AG04449 (cell line): Measurements from ENCODE around the gene TRIM15.

ENCODE experiments used
- CTCF ChIA-PET: fragments of 350-600 bp; formaldehyde crosslinking; extraction: SDS; loops from one replicate; lab custom pipeline; 2021; ENCODE audit warnings: antibody characterized with exemption; lab: Yijun Ruan, JAX
- POLR2A ChIA-PET: fragments of 400-600, 350-600 bp; formaldehyde crosslinking; extraction: SDS; loops from one replicate; lab custom pipeline; 2020; ENCODE audit warnings: antibody characterized with exemption, inconsistent platforms; lab: Yijun Ruan, JAX
- DNase-seq: peaks from one replicate; pipeline ENCODE4 v3.0.0-alpha.2; 2010; ENCODE audit warnings: low read depth, low spot score
- H3K4me3 ChIP-seq: 2 replicates; pipeline ENCODE4 v1.5.1; 2011; ENCODE audit warnings: low read depth, mild to moderate bottlenecking, control low read depth, low read length
- CTCF ChIP-seq: IDR thresholded peaks from one replicate; pipeline ENCODE4 v1.5.1; 2011; ENCODE audit warnings: mild to moderate bottlenecking, moderate library complexity, low read length, control low read depth, inconsistent platforms; ENCODE audit not compliant: insufficient read depth; ENCODE audit errors: missing control alignments

The TRIM15 gene

DNA sequence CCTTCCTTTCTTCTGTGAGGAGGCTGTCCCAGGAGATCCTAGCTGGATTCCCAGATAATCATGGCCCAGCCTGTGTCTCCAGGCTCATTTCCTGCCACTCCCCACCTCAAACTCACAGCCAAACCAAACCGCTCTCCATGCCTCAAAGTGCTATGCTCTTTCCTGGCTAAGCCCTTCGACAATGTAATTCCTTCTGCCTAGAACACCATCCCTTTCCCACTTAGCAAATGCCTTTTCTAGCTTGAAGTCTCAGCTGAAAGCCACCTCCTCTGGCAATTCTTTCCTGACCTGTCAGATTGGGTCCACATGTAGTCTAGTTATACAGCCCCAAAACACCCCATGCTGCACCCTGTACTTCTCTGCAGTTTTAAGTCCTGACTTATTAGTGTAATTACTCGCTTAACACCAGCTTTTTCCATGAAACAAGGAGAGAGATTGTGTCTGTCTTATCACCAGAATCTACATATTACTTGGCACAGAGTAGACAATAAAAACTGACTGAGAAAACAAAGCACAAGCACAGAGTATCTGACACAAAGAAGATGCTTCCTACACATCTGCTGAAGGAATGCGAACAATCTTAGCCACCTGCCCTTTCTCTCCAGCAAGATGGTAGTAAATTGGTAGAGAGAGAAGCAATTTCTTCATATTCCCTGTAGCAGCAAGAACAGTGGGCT lies 44.4 kb downstream of the TRIM15 start:
- DNase-seq, result no peak
- H3K4me3 ChIP-seq, result no peak overlapping the region; the same call in 1 of the 2 replicates
- CTCF ChIA-PET, result interaction anchor here (1.0 to 4.7 kb wide), 9 partner anchors 12 to 190 kb away, joined by 3 to 35 read pairs (median 4); no protein-coding TSS in a partner anchor
- TF ChIP-seq CTCF, result no peak
- POLR2A ChIA-PET, result no interaction called here

DNA sequence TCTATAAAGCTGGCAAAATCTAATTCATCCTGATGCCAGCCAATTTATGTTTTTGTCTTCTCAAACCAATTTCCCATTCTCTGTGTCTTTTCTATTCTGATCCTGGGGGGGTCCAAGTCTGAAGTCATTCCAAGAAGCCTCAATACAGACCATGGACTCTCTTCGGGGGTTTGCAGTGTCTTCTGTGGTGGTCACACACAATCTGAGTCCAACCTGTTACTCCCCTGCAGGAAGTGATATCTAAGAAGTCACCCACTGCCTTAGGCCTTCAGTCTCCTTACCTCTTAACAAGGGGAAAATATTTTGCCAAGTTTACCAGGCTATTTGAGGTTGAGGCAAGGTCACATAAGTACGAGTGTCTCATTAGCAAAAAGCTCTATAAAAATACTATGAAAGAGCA lies 48.0 kb downstream of the TRIM15 start:
- CTCF ChIA-PET, result no interaction called here
- POLR2A ChIA-PET, result no interaction called here
- no peak for DNase-seq
- H3K4me3 ChIP-seq, result no peak overlapping the region
- no peak for TF ChIP-seq CTCF

DNA sequence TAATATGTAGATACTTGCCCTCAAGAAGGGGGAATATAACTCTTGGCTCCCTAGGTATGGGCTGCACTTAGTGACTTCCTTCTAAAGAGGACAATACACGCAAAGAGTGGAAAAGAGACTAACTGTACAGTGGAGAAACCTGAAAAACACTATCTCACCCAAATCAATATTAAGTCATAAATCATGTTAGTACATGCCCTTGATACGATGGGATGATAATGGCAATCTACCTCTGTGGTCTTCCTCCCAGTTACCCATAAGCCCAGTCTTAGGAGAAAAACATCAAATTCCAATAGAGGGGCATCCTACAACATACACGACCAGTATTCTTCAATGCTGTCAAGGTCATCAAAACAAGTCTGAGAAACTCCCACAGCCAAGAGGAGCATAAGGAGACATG lies 48.6 kb downstream of the TRIM15 start:
- TF ChIP-seq CTCF, result no peak
- H3K4me3 ChIP-seq, result peak overlapping the region; percentile 91
- POLR2A ChIA-PET, result no interaction called here
- CTCF ChIA-PET, result interaction anchor here (1.2 kb wide), 1 partner anchor 184 kb away, joined by 3 read pairs; no protein-coding TSS in a partner anchor
- DNase-seq, result no peak

DNA sequence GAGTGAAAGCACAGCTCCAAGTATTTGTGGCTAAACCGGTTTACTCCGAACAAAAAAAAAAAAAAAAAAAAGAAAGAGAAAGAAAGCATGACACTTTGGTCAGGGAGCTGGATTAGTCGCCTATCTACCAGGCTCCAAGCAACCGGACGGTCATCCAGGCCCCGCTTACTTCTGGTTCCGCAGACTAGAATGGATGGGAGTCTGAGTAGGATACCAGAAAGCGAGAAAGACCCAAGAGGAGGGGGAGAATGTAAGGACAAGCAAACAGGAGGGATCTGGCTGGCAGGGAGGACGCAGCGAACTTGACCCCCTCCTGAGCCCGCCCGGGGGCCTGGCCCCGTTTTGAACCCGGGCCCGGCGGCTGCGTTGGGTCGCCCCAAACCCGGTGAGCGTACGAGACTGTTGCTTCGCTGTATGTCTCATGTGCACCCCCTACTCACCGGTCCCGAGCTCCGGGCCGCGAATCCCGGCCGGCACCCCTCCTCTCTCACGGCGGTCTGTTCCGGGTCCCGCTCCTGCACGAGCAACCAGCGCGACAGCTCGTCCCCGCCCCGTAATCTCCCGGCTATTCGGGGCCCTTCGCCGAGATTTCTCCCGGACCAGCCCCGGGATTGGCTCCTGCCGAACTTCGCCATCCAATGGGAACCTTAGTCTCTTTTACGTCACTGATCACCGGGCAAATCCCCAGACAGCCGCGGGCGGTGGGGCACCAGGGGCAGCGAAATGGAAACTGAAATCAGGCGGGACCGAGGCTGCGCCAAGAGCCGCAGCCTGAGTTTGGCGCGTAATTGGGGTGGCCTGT lies 49.7 kb downstream of the TRIM15 start, which contains the start of gene TRIM26:
Gene TRIM26 (minus strand): TSS at position 542 of the 802 bp plus-strand sequence. CDS start 14,303 bp downstream, outside the sequence.
- no peak for TF ChIP-seq CTCF
- peak within 1 kb of the TSS; percentile 91 for H3K4me3 ChIP-seq
- POLR2A ChIA-PET, result interaction anchor here (0.6 to 1.0 kb wide), 2 partner anchors 125 to 586 kb away, joined by 3 read pairs; no protein-coding TSS in a partner anchor
- CTCF ChIA-PET, result interaction anchor here (1.1 to 1.9 kb wide), 4 partner anchors 9 to 183 kb away, joined by 3 to 6 read pairs (median 3); no protein-coding TSS in a partner anchor
- DNase-seq, result peak; percentile 67

- TF ChIP-seq CTCF, result no peak
- peak overlapping the region; percentile 73 for H3K4me3 ChIP-seq
- no peak for DNase-seq
- POLR2A ChIA-PET, result interaction anchor here (0.6 to 1.0 kb wide), 2 partner anchors 126 to 586 kb away, joined by 3 read pairs; no protein-coding TSS in a partner anchor
- CTCF ChIA-PET, result interaction anchor here (0.9 to 1.9 kb wide), 7 partner anchors 10 to 184 kb away, joined by 3 to 6 read pairs (median 3); no protein-coding TSS in a partner anchor
Measured at GRCh38 chr6:30213667-30213956, 50.3 kb downstream of the TRIM15 start.
